ENCODE results near the gene SCFD2.

SCFD2 gene

GRCh38 chr4:52884994-52885393, 480.9 kb downstream of the SCFD2 start:
- no peak for DNase-seq (ENCODE audit: low read depth in 2 of 2)

- DNase-seq (ENCODE audit: low read depth in 2 of 2) = no peak
These were observed 481.9 kb downstream of the SCFD2 start for GRCh38 chr4:52883707-52884669.

- no peak for DNase-seq (ENCODE audit: low read depth in 2 of 2)
These were observed 482.7 kb downstream of the SCFD2 start for GRCh38 chr4:52883183-52883621.

GRCh38 chr4:52880994-52881393, 484.9 kb downstream of the SCFD2 start:
- DNase-seq (ENCODE audit: low read depth in 2 of 2) = no peak

GRCh38 chr4:52879471-52879870, 486.4 kb downstream of the SCFD2 start:
- DNase-seq (ENCODE audit: low read depth in 2 of 2) = no peak

GRCh38 chr4:52877694-52878093, 488.2 kb downstream of the SCFD2 start:
- DNase-seq (ENCODE audit: low read depth in 2 of 2) = no peak

GRCh38 chr4:52877036-52877435, 488.8 kb downstream of the SCFD2 start:
- no peak for DNase-seq (ENCODE audit: low read depth in 2 of 2)

- no peak for DNase-seq (ENCODE audit: low read depth in 2 of 2)
These were observed 489.8 kb downstream of the SCFD2 start for GRCh38 chr4:52876069-52876468.

- no peak for DNase-seq (ENCODE audit: low read depth in 2 of 2)
These were observed 490.9 kb downstream of the SCFD2 start for GRCh38 chr4:52874948-52875347.

- no peak for DNase-seq (ENCODE audit: low read depth in 2 of 2)
These were observed 492.0 kb downstream of the SCFD2 start for GRCh38 chr4:52873861-52874343.

GRCh38 chr4:52873191-52873590, 492.7 kb downstream of the SCFD2 start:
- DNase-seq (ENCODE audit: low read depth in 2 of 2) = no peak

GRCh38 chr4:52870225-52870624, 495.6 kb downstream of the SCFD2 start:
- no peak for DNase-seq (ENCODE audit: low read depth in 2 of 2)

GRCh38 chr4:52869656-52870055, 496.2 kb downstream of the SCFD2 start:
- no peak for DNase-seq (ENCODE audit: low read depth in 2 of 2)

- DNase-seq (ENCODE audit: low read depth in 2 of 2) = peak in 1 of 2 experiments; percentile 29
These were observed 496.7 kb downstream of the SCFD2 start for GRCh38 chr4:52869196-52869595.

- DNase-seq (ENCODE audit: low read depth in 2 of 2) = no peak
These were observed 497.7 kb downstream of the SCFD2 start for GRCh38 chr4:52868133-52868532.

GRCh38 chr4:52867163-52867562, 498.7 kb downstream of the SCFD2 start:
- no peak for DNase-seq (ENCODE audit: low read depth in 2 of 2)

- DNase-seq (ENCODE audit: low read depth in 2 of 2) = no peak
These were observed 499.1 kb downstream of the SCFD2 start for GRCh38 chr4:52866734-52867133.

- DNase-seq (ENCODE audit: low read depth in 2 of 2) = no peak
These were observed 500.6 kb downstream of the SCFD2 start for GRCh38 chr4:52865300-52865699.

GRCh38 chr4:52864793-52865192, 501.1 kb downstream of the SCFD2 start:
- peak; percentile 32 to 33 for DNase-seq (ENCODE audit: low read depth in 2 of 2)

- no peak for DNase-seq (ENCODE audit: low read depth in 2 of 2)
These were observed 502.5 kb downstream of the SCFD2 start for GRCh38 chr4:52863324-52863723.

- no peak for DNase-seq (ENCODE audit: low read depth in 2 of 2)
These were observed 503.2 kb downstream of the SCFD2 start for GRCh38 chr4:52862639-52863161.

- peak; percentile 45 to 48 for DNase-seq (ENCODE audit: low read depth in 2 of 2)
These were observed 503.8 kb downstream of the SCFD2 start, which contains the start of gene RASL11B for GRCh38 chr4:52861879-52862616. Gene RASL11B (plus strand): TSS chr4:52862317. CDS start chr4:52862508, 191 bp downstream.
